Breast epithelium (tissue), 3 donors: Measurements from ENCODE around the gene NR6A1.

ENCODE experiments used
- CTCF ChIP-seq, 3 donors: fragments of 450-650 bp; IDR thresholded peaks; one replicate each; pipeline ENCODE4 v1.5.1; 2016 to 2017; ENCODE audit warnings: antibody characterized with exemption in 3 of 3, mild to moderate bottlenecking in 3 of 3, moderate library complexity in 3 of 3
- POLR2A ChIP-seq: fragments of 450-650 bp; IDR thresholded peaks from one replicate; pipeline ENCODE4 v1.6.1; 2016; ENCODE audit warnings: antibody characterized with exemption, mild to moderate bottlenecking, moderate library complexity

- TF ChIP-seq CTCF (IDR thresholded peaks at IDR 0.05) (no peak), POLR2A (no peak)
These were observed 240.9 kb downstream of the NR6A1 start for GRCh38 chr9:124530246-124530645.
